Progenitor cell of endocrine pancreas (in vitro differentiated cells): ENCODE measurements around the gene GALNT2. TPM values are rescaled to one million over a fixed set of nuclear protein-coding genes. Genes with fewer than 3 reads are reported as not detected.
A peak's percentile ranks its signal among the peaks of the same experiment; 100 is the strongest.

Experiments used
- DNase-seq: peaks from one replicate; pipeline ENCODE4 v3.0.0; 2021; ENCODE audit warnings: low spot score; ENCODE audit not compliant: unreplicated experiment
- H3K27ac Mint-ChIP-seq: 2 replicates; pipeline ENCODE4 v1.8.0; 2021; ENCODE audit warnings: mild to moderate bottlenecking, moderate library complexity, mixed read lengths
- H3K27me3 Mint-ChIP-seq: 2 replicates; pipeline ENCODE4 v1.8.0; 2021; ENCODE audit warnings: mixed read lengths
- H3K36me3 Mint-ChIP-seq: 2 replicates; pipeline ENCODE4 v1.8.0; 2022; ENCODE audit warnings: mixed read lengths; ENCODE audit not compliant: insufficient read depth
- H3K4me1 Mint-ChIP-seq: 2 replicates; pipeline ENCODE4 v1.8.0; 2021; ENCODE audit warnings: low read depth, mixed read lengths
- H3K4me3 Mint-ChIP-seq: 2 replicates; pipeline ENCODE4 v1.8.0; 2021; ENCODE audit warnings: low read depth, mild to moderate bottlenecking, moderate library complexity, mixed read lengths
- H3K9me3 Mint-ChIP-seq: 2 replicates; pipeline ENCODE4 v1.8.0; 2021; ENCODE audit warnings: low read depth, mixed read lengths
- total RNA-seq: library from RNA; stranded (reverse); gene quantifications from 2 replicates; pipeline ENCODE4 v1.2.1, GENCODE V29; 2021
- TF ChIP-seq, protein P1 (sequence below): fragments of 200-600 bp; sonication (generic); IDR thresholded peaks from one replicate; pipeline ENCODE4 v1.5.0; 2021; ENCODE audit warnings: antibody characterized with exemption, mild to moderate bottlenecking; ENCODE audit not compliant: unreplicated experiment

The GALNT2 gene
- total RNA-seq, 1 donor from 2014 or later, result 95.2 TPM

DNA sequence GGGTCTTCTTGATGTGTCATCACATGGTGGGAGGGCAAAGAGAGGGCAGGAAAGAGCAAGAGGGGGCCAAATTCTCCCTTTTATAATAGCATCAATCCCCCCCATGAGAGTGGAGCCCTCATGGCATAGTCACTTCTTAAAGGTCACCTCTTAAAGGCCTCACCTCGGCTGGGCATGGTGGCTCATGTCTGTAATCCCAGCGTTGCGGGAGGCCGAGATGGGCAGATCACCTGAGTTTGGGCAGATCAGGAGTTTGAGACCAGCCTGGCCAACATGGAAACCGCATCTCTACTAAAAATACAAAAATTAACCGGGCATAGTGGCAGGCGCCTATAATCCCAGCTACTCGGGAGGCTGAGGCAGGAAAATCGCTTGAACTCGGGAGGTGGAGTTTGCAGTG lies 189.0 kb downstream of the GALNT2 start:
- Mint-ChIP-seq H3K9me3 (peaks cover 5% of the 10 kb centered on the region), H3K4me1 (peaks cover 9% of the 10 kb centered on the region), H3K27me3 (no peaks in the 10 kb centered on the region), H3K36me3 (peaks cover 32% of the 10 kb centered on the region), H3K27ac (no peak overlapping the region), H3K4me3 (no peak overlapping the region)
- DNase-seq, result no peak
- TF ChIP-seq, protein P1, sequence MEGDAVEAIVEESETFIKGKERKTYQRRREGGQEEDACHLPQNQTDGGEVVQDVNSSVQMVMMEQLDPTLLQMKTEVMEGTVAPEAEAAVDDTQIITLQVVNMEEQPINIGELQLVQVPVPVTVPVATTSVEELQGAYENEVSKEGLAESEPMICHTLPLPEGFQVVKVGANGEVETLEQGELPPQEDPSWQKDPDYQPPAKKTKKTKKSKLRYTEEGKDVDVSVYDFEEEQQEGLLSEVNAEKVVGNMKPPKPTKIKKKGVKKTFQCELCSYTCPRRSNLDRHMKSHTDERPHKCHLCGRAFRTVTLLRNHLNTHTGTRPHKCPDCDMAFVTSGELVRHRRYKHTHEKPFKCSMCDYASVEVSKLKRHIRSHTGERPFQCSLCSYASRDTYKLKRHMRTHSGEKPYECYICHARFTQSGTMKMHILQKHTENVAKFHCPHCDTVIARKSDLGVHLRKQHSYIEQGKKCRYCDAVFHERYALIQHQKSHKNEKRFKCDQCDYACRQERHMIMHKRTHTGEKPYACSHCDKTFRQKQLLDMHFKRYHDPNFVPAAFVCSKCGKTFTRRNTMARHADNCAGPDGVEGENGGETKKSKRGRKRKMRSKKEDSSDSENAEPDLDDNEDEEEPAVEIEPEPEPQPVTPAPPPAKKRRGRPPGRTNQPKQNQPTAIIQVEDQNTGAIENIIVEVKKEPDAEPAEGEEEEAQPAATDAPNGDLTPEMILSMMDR, result no peak

DNA sequence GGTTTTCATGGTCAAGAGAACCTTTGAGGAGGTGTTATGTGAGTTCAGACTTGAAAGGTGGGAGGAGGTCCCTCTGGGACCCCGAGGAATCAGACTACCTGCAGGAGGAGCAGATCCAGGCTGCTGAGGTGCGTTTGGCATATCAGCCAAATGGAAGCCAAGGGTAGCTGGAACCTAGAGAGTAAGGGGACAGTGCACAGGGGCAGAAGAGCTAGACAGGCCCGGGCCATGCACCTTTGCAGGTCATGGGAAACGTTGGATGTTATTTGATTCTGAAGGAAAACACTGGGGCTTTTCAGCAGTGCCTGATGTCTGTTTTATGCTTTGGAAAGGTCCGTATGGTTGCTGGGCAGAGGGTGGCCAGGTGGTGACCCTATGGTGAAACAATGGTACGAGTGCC lies 189.9 kb downstream of the GALNT2 start:
- Mint-ChIP-seq H3K4me1 (peaks cover 12% of the 10 kb centered on the region), H3K36me3 (peaks cover 28% of the 10 kb centered on the region), H3K9me3 (peaks cover 5% of the 10 kb centered on the region), H3K27me3 (no peaks in the 10 kb centered on the region), H3K4me3 (no peak overlapping the region), H3K27ac (no peak overlapping the region)
- no peak for DNase-seq
- TF ChIP-seq, protein P1, result no peak

DNA sequence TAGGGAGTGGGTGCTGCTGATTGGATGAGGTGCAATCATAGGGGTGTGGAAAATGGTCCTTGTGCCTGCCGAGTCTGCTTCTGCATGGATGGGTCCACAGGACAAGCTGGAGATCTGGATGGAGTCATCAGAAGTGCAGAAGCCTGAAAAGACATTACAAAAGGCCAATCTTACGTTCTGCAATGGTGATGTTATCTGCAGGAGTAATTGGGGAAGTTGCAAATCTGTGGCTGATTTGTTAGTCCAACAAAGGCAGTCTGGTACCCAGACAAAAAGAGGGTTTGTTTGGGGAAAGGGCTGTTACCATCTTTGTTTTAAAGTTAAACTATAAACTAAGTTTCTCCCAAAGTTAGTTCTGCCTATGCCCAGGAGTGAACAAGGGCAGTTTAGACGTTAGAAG lies 192.6 kb downstream of the GALNT2 start:
- Mint-ChIP-seq H3K9me3 (peaks cover 5% of the 10 kb centered on the region), H3K27ac (no peak overlapping the region), H3K4me3 (no peak overlapping the region), H3K27me3 (no peaks in the 10 kb centered on the region), H3K4me1 (peaks cover 19% of the 10 kb centered on the region), H3K36me3 (peaks cover 30% of the 10 kb centered on the region)
- DNase-seq, result no peak
- TF ChIP-seq, protein P1, result no peak

DNA sequence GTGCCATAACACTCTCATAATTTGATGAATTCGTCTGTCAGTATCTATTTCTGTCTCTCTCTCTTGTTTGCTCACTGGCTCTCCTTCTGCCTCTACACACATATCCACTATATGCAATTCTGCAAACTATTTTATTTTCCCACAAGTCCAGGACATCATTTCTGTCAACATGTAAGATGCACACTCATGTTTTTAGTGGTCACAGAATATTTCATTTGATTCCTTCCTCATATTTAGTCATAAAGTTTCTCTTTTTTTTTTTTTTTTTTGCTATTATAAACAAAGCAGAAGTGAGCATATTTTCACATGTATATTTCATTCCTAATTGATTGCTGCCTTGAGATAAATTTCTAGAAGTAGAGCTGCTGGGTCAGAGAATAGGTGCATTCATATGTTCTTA lies 193.8 kb downstream of the GALNT2 start:
- no peak overlapping the region for H3K4me3 Mint-ChIP-seq
- peaks cover 19% of the 10 kb centered on the region for H3K4me1 Mint-ChIP-seq
- TF ChIP-seq, protein P1, result no peak
- DNase-seq, result no peak
- H3K9me3 Mint-ChIP-seq, result peaks cover 5% of the 10 kb centered on the region
- no peaks in the 10 kb centered on the region for H3K27me3 Mint-ChIP-seq
- H3K27ac Mint-ChIP-seq, result no peak overlapping the region
- H3K36me3 Mint-ChIP-seq, result peaks cover 24% of the 10 kb centered on the region

DNA sequence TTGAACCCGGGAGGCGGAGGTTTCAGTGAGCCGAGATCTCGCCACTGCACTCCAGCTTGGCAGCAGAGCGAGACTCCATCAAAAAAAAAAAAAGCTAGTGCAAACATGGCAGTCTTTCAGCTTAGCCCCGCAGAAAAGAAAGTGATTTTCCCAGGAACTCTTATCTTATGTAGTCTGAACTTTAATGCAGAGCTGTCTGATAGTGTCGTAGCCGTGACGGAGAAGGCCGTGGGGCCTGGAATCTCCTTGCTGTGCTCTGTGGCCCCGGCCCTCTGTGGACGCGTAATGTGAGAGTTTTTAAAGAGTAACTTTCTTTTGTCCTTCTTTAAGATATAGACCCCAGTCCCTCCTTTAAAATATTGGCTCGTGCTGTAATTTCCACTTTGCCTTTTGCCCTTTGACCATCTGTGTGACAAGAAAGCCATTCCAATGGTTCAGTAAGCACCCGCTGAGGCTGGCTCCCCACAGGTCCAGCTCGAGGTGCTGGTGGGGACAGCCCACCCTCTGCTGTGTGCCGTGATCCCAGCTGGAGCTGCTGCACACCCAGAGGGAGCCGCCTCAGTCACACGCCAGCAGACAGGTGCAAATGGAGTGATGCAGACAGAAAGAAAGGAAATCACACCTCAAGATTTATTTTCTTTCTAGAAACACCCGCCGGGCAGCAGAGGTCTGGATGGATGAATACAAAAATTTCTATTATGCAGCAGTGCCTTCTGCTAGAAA lies 195.1 kb downstream of the GALNT2 start:
- peaks cover 24% of the 10 kb centered on the region for H3K4me1 Mint-ChIP-seq
- peaks cover 5% of the 10 kb centered on the region for H3K9me3 Mint-ChIP-seq
- no peak for DNase-seq
- peaks cover 24% of the 10 kb centered on the region for H3K36me3 Mint-ChIP-seq
- TF ChIP-seq, protein P1, result no peak
- peak overlapping the region; percentile 14 for H3K4me3 Mint-ChIP-seq
- peak overlapping the region; percentile 92 for H3K27ac Mint-ChIP-seq
- H3K27me3 Mint-ChIP-seq, result no peaks in the 10 kb centered on the region
